Stimulated activated CD4-positive, alpha-beta T cell treated with anti-CD3 and anti-CD28 coated beads, Interleukin-1b, Interleukin-23, amount 100 ng/mL, for 4 hours (primary cell): Measurements from ENCODE around the gene TMEM231.
"Not testable (repeated sequence)": the region's sequence is repeated elsewhere in the genome, so short reads cannot be mapped to it uniquely, and the experiment has no call there.

Source experiments
- DNase-seq, 2 donors: peaks; one replicate each; pipeline ENCODE4 v3.0.0-alpha.2; 2020; ENCODE audit warnings: low read depth in 2 of 2

The TMEM231 gene

DNA sequence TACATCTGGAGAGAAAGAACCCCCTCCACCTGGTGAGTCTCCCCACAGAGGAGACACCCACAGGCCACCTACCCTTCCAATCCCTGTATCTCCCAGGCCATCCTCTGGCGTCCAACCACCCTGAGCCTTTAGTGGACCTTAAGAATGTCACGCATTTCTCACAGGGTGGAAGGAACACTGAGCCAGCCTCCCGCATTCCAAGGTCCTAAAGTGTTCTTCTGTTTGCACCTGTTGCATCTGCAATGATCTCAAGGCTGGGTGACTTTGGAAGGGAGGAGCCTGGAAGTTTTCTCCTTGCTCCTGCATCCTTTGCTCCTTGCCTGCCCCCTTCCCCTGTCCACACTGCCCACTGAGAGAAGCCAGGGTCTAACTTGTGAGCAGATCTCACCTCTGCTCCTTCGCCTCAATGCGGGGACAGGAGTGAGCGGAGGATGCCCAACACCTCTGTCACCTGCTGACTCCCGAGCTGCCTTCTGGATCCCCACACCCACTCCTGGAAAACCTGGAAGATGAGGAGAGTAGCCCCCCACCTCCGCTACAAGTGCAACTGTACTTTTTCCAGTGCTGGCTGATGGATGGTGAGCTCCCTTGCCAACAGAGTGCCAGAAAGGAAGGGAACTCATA, 23.8 kb downstream of the TMEM231 start:
- DNase-seq = no peak

DNA sequence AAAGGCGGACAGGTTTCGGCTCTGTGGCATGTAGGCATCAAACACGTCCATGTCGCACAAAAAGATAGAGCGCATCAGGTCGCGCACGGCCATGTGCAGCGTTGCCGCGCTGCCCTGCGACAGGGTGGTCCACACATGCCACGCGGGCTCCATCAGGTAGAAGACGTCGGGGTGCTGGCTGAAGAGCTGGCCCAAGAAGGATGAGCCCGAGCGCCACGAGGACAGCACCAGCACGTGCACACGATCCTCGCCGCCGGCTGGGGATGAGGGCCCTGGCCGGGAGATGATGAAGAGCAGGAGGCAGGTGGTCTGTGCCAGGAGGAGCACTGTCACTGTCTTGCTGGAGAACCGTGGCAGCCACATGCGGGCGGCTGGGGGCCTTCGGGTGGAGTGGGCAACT, 26.1 kb downstream of the TMEM231 start:
- DNase-seq = no peak

DNA sequence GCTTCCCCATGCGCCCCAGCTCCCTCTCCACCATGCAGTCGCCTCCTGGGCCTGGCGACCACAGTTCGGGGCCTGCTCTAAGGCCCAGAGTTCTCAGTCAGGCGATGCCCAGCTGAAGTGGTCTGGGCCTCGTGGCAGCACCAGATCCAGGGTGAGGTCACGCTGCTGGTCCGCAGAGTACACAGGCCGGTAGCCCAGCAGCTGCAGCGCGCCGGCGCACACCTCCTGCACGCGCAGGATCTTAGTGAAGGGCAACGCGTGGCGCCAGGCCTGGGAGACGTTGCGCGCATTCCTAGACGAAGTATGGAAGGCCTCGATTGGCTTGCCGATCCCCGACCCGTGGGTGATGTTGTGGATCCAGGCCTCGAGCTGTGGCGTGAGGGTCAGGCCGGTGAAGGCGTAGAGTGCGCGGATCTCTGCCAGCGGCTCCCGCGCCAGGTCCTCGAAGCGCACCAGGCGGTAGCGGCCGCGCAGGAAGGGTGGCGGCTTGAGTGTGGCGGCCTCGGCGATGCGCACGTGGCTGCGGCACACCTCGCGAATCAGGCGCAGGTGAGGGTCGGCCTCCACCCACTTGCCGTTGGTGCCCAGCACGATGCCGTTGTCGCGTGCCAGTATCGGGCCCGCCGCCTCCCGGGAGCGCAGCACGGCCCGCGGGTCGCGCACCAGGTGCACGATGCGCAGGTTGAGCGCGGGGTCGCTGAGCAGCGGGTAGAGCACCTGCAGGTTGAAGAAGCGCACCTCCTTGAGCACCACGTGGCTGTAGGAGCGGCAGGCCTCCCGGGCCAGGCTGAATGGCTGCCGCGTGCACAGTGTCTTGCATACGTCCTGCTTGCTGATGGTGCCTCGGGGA, 26.8 kb downstream of the TMEM231 start:
- no peak for DNase-seq

DNA sequence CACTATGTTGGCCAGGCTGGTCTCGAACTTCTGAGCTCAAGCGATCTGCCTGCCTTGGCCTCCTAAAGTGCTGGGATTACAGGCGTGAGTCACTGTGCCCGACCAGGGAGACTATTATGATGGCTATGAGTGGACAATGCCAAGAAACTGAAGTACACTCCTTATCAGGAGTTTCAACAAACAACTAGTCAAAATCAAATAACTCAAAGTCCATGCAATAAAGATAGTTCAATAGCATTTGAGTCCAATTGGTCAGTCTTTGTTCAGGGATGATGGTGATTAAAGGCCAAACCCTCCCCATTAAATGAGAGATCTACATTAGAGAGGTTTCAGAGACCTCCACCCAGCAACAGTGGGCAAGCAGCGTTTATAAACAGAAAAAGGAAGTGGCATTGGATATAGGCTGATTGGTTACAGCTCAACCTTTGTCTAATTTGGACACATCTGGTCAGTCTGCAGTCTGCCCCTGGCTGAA, 28.2 kb downstream of the TMEM231 start:
- DNase-seq = no peak

DNA sequence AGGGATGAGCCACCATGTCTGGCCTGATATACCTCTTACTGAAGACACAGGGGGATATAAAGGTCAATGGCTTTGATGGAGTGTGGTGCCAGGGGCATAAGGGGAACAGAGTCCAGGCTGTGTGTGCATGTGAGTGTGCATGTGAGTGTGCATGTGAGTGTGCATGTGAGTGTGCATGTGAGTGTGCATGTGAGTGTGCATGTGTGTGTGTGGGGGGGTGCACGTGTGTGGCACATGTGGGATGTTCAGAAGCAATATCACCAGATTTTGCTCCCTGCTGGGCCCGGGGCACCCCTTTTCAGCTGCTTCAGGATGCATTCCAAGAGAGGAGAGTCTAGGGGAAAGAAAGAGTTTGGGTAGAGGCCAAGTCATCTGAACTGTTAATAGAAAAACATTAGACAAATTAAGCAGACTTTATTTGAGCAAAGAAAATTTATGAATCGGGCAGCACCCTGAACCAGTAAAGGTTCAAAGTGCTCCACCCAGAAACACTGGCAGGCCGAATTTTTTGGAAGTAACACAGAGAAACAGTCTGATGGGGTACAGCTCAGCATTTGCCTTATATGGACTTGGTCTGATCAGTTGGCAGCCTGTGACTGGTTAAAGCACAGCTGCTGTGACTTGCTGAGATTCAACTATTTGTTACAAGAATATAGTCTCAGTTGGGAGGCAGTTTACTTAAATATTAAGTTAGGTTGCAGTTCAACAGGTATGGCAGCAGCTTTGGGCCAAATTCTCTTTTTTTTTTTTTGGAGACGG, 29.8 kb downstream of the TMEM231 start:
- no peak for DNase-seq

DNA sequence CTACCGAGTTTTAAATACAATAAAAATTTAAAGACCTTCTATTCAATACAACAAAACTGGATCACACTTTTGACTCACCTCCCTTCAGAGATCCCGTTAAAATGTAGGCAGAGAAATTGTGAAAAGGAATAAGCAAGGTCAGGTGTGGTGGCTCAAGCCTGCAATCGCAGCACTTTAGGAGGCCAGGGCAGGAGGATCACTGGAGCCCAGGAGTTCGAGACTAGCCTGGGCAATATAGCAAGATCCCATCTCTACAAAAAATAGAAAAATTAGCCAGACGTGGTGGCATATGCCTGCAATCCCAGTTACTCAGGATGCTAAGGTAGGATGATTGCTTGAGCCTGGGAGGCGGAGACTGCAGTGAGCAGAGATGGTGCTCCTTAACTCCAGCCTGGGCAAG, 36.9 kb downstream of the TMEM231 start:
- no peak for DNase-seq

DNA sequence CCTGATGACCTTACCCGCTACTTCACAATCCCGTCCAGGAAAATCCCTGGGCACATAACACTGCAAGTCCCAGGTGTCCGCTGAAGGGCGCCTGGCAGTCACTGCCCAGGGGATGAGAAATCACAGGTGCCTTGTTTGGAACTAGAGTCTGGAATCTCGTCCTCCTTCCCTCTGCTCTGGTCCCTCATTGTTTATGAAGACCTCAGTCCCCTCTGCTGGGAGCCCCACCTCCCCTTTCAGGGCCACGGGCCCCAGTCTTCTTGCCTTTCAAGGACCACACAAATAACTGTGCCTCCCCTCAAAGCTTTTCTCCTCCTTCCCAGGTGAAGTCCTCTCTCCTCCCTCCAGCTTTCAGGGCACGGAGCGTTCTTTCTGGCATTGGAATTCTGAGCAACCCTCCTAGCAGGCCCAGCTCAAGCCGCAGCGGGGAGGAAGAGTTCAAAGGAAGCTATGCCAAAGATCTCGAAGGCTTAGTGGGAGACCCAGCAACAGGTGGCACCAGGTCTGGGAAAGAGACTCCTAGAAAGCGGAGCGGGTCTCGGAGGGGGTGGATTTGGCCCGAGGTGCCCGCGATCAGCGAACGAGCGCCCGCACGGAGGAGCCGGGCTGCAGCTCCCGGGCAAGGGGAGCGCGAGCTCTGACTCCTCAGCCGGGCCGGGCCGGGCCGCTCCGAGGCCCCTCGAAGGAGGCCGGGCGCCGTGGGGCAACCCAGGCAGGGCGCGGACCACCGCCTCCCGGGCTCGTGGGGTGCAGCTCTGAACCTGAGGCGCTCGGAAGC, 39.7 kb downstream of the TMEM231 start:
- DNase-seq = peak in 1 of 2 donors; percentile 33

DNA sequence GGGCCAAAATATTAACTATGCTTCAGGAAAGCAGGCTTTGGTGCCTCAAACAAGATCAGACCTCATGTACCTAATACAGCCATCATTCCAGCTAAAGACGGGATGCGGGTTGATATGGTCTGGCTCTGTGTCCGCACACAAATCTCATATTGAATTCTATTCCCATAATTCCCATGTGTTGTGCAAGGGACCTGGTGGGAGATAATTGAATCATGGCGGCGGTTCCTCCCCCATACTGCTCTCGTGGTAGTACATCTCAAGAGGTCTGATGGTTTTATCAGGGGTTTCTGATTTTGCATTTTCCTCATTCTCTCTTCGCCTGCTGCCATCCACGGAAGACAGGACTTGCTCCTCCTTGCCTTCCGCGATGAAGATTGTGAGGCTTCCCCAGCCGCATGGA, 41.8 kb downstream of the TMEM231 start:
- DNase-seq = no peak

DNA sequence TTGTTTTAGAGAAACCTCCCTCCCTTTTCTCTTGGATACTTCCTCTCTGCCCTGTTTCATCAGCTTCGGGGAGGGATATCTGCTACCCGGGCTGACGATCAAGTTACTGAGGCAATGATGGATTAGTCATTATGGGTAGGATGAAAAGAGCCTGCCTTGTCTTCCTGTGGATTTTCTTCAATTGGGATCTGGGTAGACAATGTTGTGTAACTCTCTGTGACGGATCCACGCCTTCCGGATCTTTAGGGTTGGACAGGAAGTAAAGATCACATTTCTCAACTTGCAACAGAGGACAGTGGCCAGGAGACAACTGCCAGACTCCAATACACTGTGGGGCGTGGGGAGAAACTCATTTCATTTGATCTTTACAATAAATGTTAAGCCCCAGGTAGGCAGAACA, 49.5 kb downstream of the TMEM231 start:
- DNase-seq = no peak

DNA sequence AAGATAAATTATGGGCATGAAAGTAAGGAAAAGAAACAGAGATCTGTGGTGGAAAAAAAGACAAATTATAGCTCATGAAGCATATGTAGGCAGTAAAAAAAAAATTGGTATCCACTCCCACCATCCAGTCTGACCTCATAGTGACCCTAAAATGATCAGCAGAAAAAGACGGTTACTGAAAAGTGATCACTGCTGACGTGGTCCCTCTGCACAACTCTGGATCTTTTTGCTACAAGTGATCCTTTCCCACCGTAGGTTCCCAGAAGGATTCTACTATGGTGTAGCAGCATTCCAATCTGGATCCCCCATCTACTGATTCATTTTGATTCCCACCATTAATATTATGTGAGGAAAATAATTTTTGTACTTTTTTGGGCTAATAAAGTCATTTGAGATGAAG, 49.9 kb downstream of the TMEM231 start:
- no peak for DNase-seq

DNA sequence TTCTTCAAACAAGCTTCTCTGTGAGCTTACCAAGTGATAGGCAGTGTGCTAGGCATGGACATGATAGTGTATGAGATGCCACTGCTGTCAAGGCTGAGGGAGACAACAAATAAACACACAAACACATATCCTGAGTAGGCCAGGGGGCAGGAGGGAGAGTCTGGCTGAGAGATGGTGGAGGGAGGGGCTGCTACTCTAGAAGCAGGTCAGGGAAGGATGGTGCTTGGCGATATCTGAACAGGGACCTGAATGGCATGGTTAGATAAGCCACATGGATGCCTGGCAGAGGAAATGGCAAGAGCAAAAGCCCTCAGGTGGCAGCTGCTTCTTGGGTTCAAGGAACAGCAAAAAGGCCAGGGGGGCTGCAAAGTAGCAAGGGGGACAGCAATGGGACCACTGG, 52.3 kb downstream of the TMEM231 start:
- no peak for DNase-seq

DNA sequence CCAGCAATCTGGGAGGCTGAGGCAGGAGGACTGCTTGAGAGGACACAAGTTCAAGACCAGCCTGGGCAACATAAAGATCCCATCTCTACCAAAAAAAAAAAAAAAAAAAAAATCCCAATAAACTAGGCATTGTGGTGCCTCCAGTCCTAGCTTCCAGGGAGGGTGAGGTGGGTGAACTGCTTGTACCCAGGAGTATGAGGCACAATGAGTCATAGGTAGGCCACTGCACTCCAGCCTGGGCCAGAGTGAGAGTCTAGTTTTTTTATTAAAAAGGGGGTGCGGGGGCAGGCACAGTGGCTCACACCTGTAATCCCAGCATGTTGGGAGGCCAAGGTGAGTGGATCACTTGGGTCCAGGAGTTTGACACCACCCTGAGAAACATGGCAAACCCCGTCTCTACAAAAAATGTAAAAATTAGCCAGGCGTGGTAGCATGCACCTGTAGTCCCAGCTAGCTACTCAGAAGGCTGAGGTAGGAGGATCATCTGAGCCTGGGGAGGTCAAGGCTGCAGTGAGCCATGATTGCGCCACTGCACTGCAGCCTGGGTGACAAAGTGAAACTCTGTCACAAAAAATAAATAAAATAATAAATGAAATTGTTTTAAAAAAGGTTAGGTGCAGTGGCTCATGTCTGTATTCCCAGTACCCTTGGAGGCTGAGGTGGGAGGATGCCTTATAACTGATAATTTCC, 53.0 kb downstream of the TMEM231 start:
- DNase-seq = no peak

DNA sequence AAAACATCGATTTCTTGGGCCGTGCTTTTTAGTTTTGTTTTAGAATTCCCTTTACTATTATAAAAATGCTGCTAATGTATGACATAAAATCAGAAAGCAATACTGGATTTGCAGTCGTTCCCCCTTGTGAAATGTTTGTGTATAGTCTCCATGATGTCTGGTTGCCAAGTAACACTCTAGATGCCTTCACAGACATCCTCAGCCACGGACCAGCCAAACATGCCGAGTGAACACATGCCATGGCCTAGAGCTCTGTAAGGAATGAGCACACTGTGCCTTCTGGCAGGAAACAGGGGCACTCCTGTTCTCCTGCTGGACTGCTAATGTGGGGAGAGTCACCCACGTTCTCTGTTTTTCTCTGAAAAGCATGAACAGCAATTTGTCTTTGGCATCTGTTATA, 54.2 kb downstream of the TMEM231 start:
- not testable (repeated sequence) for DNase-seq

DNA sequence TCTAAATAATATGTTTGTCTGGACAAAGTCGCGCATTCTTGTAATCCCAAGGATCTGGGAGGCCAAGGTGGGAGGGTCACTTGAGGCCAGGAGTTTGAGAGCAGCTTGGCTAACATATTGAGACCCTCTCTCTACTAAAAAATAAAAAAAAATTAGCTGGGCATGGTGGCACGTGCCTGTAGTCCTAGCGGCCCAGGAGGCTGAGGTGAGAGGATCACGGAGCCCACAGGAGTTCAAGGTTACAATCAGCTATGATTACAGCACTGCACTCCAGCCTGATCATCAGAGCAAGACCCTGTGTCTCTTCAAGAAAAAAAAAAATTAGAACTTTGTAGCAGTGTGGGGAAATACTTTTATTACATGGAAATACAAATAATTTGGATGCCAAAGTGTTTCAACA, 54.7 kb downstream of the TMEM231 start:
- no peak for DNase-seq

DNA sequence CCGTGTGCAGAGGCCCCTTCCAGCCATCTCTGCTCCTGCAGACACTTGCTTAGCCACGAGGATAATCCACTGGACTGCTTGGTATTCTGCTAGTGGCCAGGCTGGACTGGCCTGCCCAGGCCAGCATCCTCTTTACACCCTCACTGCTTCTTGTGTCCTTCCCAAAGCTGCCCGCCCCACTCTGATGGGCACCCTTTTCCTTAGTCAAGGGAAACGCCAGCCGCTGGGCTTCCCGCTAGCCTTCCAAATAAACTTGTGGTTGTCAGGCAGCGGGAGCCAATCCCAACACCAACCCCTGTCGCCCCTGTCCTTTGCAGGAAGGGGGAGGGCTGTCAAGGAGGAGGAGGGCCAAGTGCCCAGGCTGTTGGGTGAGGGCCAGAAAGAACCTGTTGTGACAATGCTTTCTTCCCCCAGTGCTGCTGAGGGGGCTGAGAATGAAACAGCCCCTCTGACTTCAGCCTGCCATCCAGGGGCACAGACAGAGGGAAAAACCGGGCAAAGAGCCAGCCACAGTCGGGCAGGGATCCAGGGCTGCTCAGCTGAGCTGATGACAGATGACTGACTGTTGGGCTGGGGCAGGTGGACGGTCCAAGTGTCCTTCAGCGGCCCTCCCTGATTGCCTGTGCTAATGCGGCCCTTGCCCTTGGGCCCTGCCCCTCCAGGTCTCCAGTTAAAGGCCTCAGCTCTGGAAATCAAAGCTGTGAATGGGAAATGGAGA, 57.3 kb downstream of the TMEM231 start:
- not testable (repeated sequence) for DNase-seq

DNA sequence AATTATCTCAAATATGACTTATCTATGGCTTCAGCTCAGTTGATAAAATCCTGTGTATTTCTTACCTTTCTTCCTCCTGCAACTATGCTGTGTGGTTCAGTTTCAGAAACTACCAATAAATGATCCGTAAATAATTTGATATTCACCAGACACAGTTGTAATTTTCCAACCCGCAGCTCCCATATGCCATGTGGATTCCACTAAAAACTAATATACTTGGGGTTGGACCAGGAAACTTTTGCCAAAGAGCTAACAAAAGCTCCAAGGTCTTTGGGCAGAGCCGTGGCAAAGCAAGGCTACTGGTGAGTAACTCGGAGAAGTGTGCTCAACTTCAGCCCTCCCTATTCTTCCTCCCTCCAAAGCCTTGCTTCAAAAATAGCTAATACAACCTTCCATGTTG, 58.5 kb downstream of the TMEM231 start:
- DNase-seq = no peak

DNA sequence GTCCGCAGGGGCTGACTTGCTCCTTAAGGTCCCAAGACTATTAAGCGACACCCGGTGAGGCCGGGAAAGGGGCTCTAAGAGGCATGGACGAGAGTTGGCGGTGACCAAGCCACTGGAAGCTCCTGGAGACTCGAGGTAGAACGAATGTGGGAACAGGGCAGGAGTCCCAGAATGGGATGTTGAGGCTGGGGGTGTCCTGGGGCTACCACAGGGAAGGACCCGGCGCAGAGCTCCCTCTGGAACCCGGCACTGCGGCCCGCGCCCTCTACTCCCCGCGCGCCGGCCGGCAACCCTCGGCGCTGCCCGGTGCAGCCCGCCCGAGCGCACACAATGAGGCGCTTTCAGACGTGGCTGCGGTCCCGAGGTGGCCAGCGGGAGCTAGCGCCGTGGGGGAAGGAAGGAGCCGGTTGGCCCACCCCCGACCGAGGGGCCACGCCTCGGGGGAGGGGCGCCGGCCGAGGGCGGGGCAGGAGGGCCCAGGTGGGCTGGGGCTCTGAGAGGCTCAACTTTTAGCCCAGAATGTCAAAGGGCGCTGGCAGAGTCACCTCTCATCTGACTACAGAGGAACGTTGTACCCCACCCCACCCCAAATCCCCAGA, 60.9 kb downstream of the TMEM231 start, which contains the start of gene CHST6:
Gene CHST6, minus strand, starts transcription at position 366 of the 599 bp plus-strand sequence. CDS start 15,613 bp downstream, outside the sequence.
- DNase-seq = no peak

DNA sequence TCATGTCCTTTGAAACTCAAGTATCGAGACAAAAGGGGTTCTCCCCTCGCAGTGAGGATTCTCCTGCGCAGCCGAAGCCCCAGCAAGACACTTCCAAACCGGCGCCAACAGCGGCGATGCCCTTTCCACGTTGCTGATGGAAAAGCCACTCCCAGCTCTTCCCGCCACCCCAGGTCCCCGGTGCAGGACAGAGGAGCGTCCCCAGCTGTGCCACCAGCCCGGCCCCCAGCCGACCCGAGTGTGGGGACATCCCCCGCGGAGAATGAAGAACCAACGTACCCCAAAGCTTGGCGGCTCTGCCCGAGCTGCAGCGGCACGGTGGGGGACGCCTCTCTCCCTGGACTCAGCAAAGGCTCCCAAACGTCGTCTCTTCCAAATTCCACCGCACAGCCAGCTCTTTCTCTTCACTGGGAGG, 61.4 kb downstream of the TMEM231 start:
- no peak for DNase-seq

DNA sequence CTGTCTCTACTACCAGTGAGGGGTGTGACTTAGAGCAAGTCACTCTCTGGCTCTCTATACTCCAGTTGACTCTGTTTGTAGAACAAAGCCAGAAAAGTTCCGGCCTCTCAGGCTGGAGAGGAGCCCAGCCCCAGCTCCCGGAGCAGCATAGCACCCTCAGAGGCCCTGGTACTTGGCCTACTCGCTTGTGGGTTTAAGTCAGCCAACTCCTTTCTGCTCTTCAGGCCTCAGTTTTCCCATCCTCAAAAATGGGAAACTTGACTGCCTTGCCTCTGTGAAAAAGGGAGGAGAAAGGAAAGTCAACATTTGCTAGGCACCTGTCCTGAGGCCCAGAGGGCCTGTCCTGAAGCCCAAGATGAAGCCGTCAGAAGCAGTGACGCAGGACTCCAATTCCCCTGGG, 61.9 kb downstream of the TMEM231 start:
- no peak for DNase-seq

DNA sequence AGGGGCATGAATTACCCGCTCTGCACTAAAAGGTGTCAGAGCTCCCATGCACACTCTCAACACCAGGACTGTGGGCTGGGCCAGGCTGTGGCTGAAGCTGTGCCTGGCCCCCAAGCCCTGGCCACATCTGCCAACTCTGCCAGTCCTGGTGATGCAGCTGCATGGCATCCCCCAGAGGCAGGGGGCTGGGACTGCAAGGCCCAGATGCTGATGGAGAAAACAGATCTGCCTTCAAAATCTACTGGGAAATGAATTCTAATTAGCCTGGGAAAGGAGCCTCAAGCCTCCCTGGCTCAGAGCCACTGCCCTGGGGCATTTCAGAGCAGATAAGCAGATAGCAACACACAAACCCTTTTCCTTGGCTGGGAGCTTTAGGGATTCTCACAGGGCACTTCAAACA, 64.2 kb downstream of the TMEM231 start:
- DNase-seq = no peak
